IMR-90 (cell line): ENCODE measurements around the gene CDC42EP4. TPM values are rescaled to one million over a fixed set of nuclear protein-coding genes. Genes with fewer than 3 reads are reported as not detected.

Experiments
- ATAC-seq: fragments of 200-7000 bp; cut with Tn5 transposase; 2 replicates; pipeline ENCODE4 v1.9.1; 2020; ENCODE audit warnings: low read depth, mild to moderate bottlenecking, moderate library complexity
- BruUV-seq: library from RNA; stranded (reverse); fragments of 400-500 nt; replicated peaks from 2 replicates; lab custom pipeline; 2021; lab: Mats Ljungman, UMichigan
- CTCF ChIA-PET: fragments of 300-600 bp; formaldehyde crosslinking; extraction: SDS; loops from one replicate; lab custom pipeline; 2021; ENCODE audit warnings: antibody characterized with exemption; lab: Yijun Ruan, JAX
- POLR2A ChIA-PET: fragments of 300-600 bp; sonication (Branson Sonifier 250); formaldehyde crosslinking; loops from one replicate; lab custom pipeline; 2022; ENCODE audit warnings: antibody characterized with exemption; ENCODE audit not compliant: unreplicated experiment; lab: Charles Lee
- DNase-seq: peaks from one replicate; pipeline ENCODE4 v3.0.0; 2013
- H2AFZ ChIP-seq: replicated peaks from 2 replicates; pipeline ENCODE3; 2013; ENCODE audit warnings: low read length, mild to moderate bottlenecking; ENCODE audit not compliant: poor library complexity
- H2AK5ac ChIP-seq: 2 replicates; pipeline ENCODE4 v1.6.1; 2013; ENCODE audit warnings: low read depth, low read length, inconsistent platforms
- H2AK9ac ChIP-seq: replicated peaks from 2 replicates; pipeline ENCODE3; 2013; ENCODE audit warnings: mild to moderate bottlenecking, low read depth, low read length, moderate library complexity; ENCODE audit not compliant: poor library complexity
- H2BK120ac ChIP-seq: 2 replicates; pipeline ENCODE4 v1.6.1; 2013; ENCODE audit warnings: low read depth, low read length, inconsistent platforms
- H2BK15ac ChIP-seq: 3 replicates; pipeline ENCODE4 v1.6.1; 2013; ENCODE audit warnings: low read depth, low read length, inconsistent platforms
- H2BK20ac ChIP-seq: 2 replicates; pipeline ENCODE4 v1.6.1; 2013; ENCODE audit warnings: low read depth, mild to moderate bottlenecking, inconsistent platforms, low read length, moderate library complexity
- H2BK5ac ChIP-seq: 2 replicates; pipeline ENCODE4 v1.6.1; 2013; ENCODE audit warnings: mild to moderate bottlenecking, low read depth, low read length, inconsistent platforms; ENCODE audit not compliant: poor library complexity, severe bottlenecking
- H3K14ac ChIP-seq: replicated peaks from 2 replicates; pipeline ENCODE4 v1.6.1; 2013; ENCODE audit warnings: low read depth, low read length, inconsistent platforms
- H3K18ac ChIP-seq: 2 replicates; pipeline ENCODE4 v1.6.1; 2013; ENCODE audit warnings: low read depth, low read length, control low read depth
- H3K23ac ChIP-seq: 2 replicates; pipeline ENCODE4 v1.6.1; 2013; ENCODE audit warnings: low read depth, low read length, inconsistent platforms
- H3K27ac ChIP-seq: 2 replicates; pipeline ENCODE4 v1.5.1; 2013; ENCODE audit warnings: mild to moderate bottlenecking, control low read depth, low read length; ENCODE audit not compliant: insufficient read depth
- H3K27me3 ChIP-seq: 2 replicates; pipeline ENCODE4 v1.6.1; 2013; ENCODE audit warnings: low read length; ENCODE audit not compliant: control insufficient read depth, insufficient read depth
- H3K36me3 ChIP-seq: 2 replicates; pipeline ENCODE4 v1.6.1; 2013; ENCODE audit warnings: low read length, mixed read lengths; ENCODE audit not compliant: control insufficient read depth, insufficient read depth
- H3K4ac ChIP-seq: 2 replicates; pipeline ENCODE4 v1.6.1; 2013; ENCODE audit warnings: low read depth, low read length, inconsistent platforms
- H3K4me1 ChIP-seq: 2 replicates; pipeline ENCODE4 v1.6.1; 2013; ENCODE audit warnings: low read length, mixed read lengths; ENCODE audit not compliant: control insufficient read depth, insufficient read depth
- H3K4me2 ChIP-seq: 2 replicates; pipeline ENCODE4 v1.6.1; 2013; ENCODE audit warnings: low read depth, mild to moderate bottlenecking, control low read depth, low read length, moderate library complexity
- H3K4me3 ChIP-seq: 2 replicates; pipeline ENCODE4 v1.5.1; 2013; ENCODE audit warnings: low read depth, mild to moderate bottlenecking, control low read depth, low read length, moderate library complexity; ENCODE audit not compliant: insufficient read depth
- H3K56ac ChIP-seq: 2 replicates; pipeline ENCODE4 v1.6.1; 2013; ENCODE audit warnings: low read length, inconsistent platforms; ENCODE audit not compliant: insufficient read depth; ENCODE audit errors: extremely low read depth
- H3K79me1 ChIP-seq, 2 experiments: 2 replicates each; pipeline ENCODE4 v1.6.1; 2013; ENCODE audit warnings: low read length in 2 of 2, inconsistent platforms in 1 of 2, low read depth in 1 of 2
- H3K9ac ChIP-seq: 2 replicates; pipeline ENCODE4 v1.6.1; 2013; ENCODE audit warnings: low read depth, low read length, control low read depth
- H3K9me1 ChIP-seq: 2 replicates; pipeline ENCODE4 v1.6.1; 2013; ENCODE audit warnings: low read length, inconsistent platforms; ENCODE audit not compliant: insufficient read depth
- H3K9me3 ChIP-seq: 2 replicates; pipeline ENCODE4 v1.6.1; 2013; ENCODE audit warnings: low read length; ENCODE audit not compliant: control insufficient read depth, insufficient read depth
- H4K20me1 ChIP-seq: 2 replicates; pipeline ENCODE4 v1.6.1; 2013; ENCODE audit warnings: low read length, inconsistent platforms; ENCODE audit not compliant: insufficient read depth
- H4K5ac ChIP-seq: 2 replicates; pipeline ENCODE4 v1.6.1; 2013; ENCODE audit warnings: mild to moderate bottlenecking, low read depth, low read length, control low read depth
- H4K8ac ChIP-seq, 2 experiments: 2 replicates each; pipeline ENCODE4 v1.6.1; 2013; ENCODE audit warnings: low read depth in 2 of 2, low read length in 2 of 2, control low read depth in 1 of 2, inconsistent platforms in 1 of 2
- H4K91ac ChIP-seq: 2 replicates; pipeline ENCODE4 v1.6.1; 2013; ENCODE audit warnings: low read depth, low read length, inconsistent platforms; ENCODE audit not compliant: insufficient read depth
- CEBPB ChIP-seq: IDR thresholded peaks from 2 replicates; pipeline ENCODE4 v1.6.1; 2012; ENCODE audit warnings: low read depth, low read length, improper control_type of control experiment
- CHD1 ChIP-seq: IDR thresholded peaks from 2 replicates; pipeline ENCODE4 v1.6.1; 2012; ENCODE audit warnings: low read depth, low read length, improper control_type of control experiment
- CTCF ChIP-seq: conservative IDR thresholded peaks from 2 replicates; pipeline ENCODE4 v1.5.1; 2012; ENCODE audit warnings: mild to moderate bottlenecking, low read depth, low read length, improper control_type of control experiment
- FOS ChIP-seq: fragments of 150-350 bp; IDR thresholded peaks from 2 replicates; pipeline ENCODE4 v1.6.1; 2016; ENCODE audit warnings: low read depth, low read length
- MAFK ChIP-seq: IDR thresholded peaks from 2 replicates; pipeline ENCODE4 v1.6.1; 2012; ENCODE audit warnings: low read depth, low read length, improper control_type of control experiment
- POLR2A ChIP-seq: IDR thresholded peaks from 2 replicates; pipeline ENCODE4 v1.6.1; 2012; ENCODE audit warnings: mild to moderate bottlenecking, low read depth, low read length
- RAD21 ChIP-seq: IDR thresholded peaks from 2 replicates; pipeline ENCODE4 v1.6.1; 2012; ENCODE audit warnings: low read length, improper control_type of control experiment
- RCOR1 ChIP-seq: IDR thresholded peaks from 2 replicates; pipeline ENCODE4 v1.6.1; 2012; ENCODE audit warnings: mild to moderate bottlenecking, low read length, improper control_type of control experiment; ENCODE audit not compliant: insufficient replicate concordance
- RFX5 ChIP-seq: IDR thresholded peaks from 2 replicates; pipeline ENCODE4 v1.8.0; 2012; ENCODE audit warnings: low read depth, mild to moderate bottlenecking, low read length, moderate library complexity
- SMC3 ChIP-seq: fragments of 150-350 bp; IDR thresholded peaks from 2 replicates; pipeline ENCODE4 v1.6.1; 2016; ENCODE audit warnings: low read depth, mild to moderate bottlenecking, antibody characterized with exemption, low read length, moderate library complexity
- USF2 ChIP-seq: fragments of 150-350 bp; IDR thresholded peaks from 2 replicates; pipeline ENCODE4 v1.6.1; 2017; ENCODE audit warnings: mild to moderate bottlenecking, antibody characterized with exemption, low read length, low read depth
- WGBS, 2 experiments: methylation state at CpG; one replicate each; pipeline versions ENCODE4 v1.1.5 to v1.1.7; 2013; ENCODE audit warnings: missing lambda C conversion rate in 2 of 2; ENCODE audit not compliant: insufficient read length in 1 of 2; ENCODE audit errors: extremely low coverage in 2 of 2; 5-methylcytosine and 5-hydroxymethylcytosine counted together
- dilution Hi-C: fragments of 300-500 bp; cut with HindIII; formaldehyde crosslinking; loops from one replicate; pipeline ENCODE4 v1.14.3; 2018; ENCODE audit warnings: low sequenced_read_pairs; ENCODE audit not compliant: unreplicated experiment
- in situ Hi-C: fragments of 300-500 bp; cut with MboI; formaldehyde crosslinking; loops from 3 replicates; pipeline ENCODE4 v1.14.3; 2019; ENCODE audit warnings: low sequenced_read_pairs, inconsistent platforms, mixed read lengths
- intact Hi-C: fragments of 100-400 bp; cut with micrococcal nuclease; formaldehyde crosslinking; loops from 2 replicates; pipeline ENCODE4 v1.10.0; 2022
- polyA plus RNA-seq, 3 experiments: library from polyadenylated mRNA; depleted of rRNA; stranded (reverse); fragments of >200 nt; gene quantifications; 2 replicates each; pipeline ENCODE4 v1.2.3, GENCODE V29; 2012; ENCODE audit warnings: low replicate concordance in 1 of 3
- total RNA-seq: library from RNA; depleted of rRNA; stranded (reverse); fragments of >200 nt; gene quantifications from 2 replicates; pipeline ENCODE4 v1.2.3, GENCODE V29; 2012

The CDC42EP4 gene
- total and polyA plus RNA-seq, 2 of the 4 experiments (the other 2 are of a cell fraction): 14.3 to 25.8 TPM

DNA sequence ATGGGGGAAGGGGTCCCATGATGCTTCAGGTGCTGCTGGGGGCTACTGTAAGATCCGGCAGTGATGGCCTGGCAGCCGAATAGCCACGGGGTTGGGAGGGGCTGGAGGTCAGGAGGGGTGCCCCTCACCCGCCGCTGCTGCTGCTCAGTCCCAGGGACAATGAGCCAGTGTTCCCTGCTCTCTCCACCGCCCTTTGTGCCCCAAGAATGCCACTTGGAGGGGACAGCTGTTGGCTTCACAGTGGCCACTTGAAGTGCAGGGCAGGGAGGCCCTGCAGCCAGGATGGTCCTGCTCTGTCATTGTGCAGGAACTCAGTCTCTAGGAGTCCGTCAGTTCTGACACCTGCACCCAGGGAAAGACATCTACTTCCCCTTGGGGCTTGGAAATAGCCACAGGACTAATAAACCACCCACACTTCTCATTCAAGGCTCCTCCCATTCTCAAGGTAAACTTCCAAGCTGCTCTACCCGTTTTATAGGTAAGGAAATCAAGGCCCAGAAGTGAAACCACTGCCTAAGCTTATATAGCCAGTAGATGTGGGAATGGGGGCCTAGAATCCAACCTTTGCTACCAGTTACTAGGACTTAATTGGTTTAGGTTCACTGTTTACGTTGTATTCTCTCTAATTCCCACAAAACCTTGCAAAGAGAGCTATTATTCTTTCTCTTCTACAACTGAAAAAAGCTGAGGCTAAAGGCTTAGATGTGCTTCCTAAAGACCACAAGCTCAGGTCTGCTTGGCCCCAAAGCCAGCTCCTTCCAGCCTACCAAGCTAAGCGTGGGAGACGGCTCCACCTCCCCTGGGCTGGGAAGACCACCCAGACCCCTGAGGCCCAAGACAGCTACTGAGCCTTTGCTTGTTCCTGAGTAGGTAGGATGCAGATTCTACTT, 43.9 kb downstream of the CDC42EP4 start (continued):
- TF ChIP-seq POLR2A: no peak
- no peak for TF ChIP-seq USF2
- no peak for TF ChIP-seq MAFK

- Histone ChIP-seq H2AK5ac (no peak overlapping the region), H3K27ac (no peak overlapping the region), H2BK120ac (no peak overlapping the region), H2AFZ (no peak overlapping the region), H2BK5ac (no peak overlapping the region), H4K5ac (no peak overlapping the region), H3K4me1 (no peaks in the 10 kb centered on the region), H4K20me1 (no peaks in the 10 kb centered on the region), H3K27me3 (no peaks in the 10 kb centered on the region), H2BK20ac (no peak overlapping the region), H3K9ac (no peak overlapping the region), H4K8ac (no peak overlapping the region), H3K56ac (no peak overlapping the region), H3K4me2 (no peak overlapping the region), H3K9me3 (peaks cover 3% of the 10 kb centered on the region), H3K18ac (no peak overlapping the region), H3K4me3 (no peak overlapping the region), H2BK15ac (no peak overlapping the region), H3K9me1 (peaks cover 3% of the 10 kb centered on the region; the same call in 1 of the 2 replicates), H2AK9ac (no peak overlapping the region), H3K79me1 (no peaks in the 10 kb centered on the region), H3K36me3 (no peaks in the 10 kb centered on the region), H3K4ac (no peak overlapping the region), H3K23ac (no peak overlapping the region), H4K91ac (no peak overlapping the region), H3K14ac (no peak overlapping the region)
- DNase-seq (no peak), ATAC-seq (no peak)
- no peak for TF ChIP-seq USF2
- no peak for TF ChIP-seq RAD21
- no peak for TF ChIP-seq MAFK
- TF ChIP-seq CHD1: no peak
- TF ChIP-seq FOS: no peak
- no peak for TF ChIP-seq CTCF
- no peak for TF ChIP-seq CEBPB
- no peak for TF ChIP-seq RCOR1
- TF ChIP-seq SMC3: no peak
- TF ChIP-seq RFX5: no peak
- in situ Hi-C loops (loop anchor here (25.0 kb wide), 2 partner anchors 271 to 921 kb away; no protein-coding TSS in a partner anchor), intact Hi-C loops (no loop called here), dilution Hi-C loops (no loop called here)
- 79% methylated on average over 7 of the region's 11 CpGs; no CpG with 5 or more reads in 1 of the 2 experiments for WGBS, 2 experiments
- ChIA-PET CTCF (interaction anchor here (1.0 kb wide), 1 partner anchor 12 kb away, joined by 3 read pairs; no protein-coding TSS in a partner anchor), POLR2A (no interaction called here)
- BruUV-seq: no TSS peak
These were observed 45.0 kb downstream of the CDC42EP4 start for GRCh38 chr17:73266796-73267195.
